ENCODE results near the gene MRPL19. TPM values are rescaled to one million over a fixed set of nuclear protein-coding genes. Genes with fewer than 3 reads are reported as not detected.

MRPL19 gene
- total and polyA plus RNA-seq, 12 donors: 16.5 to 107 (median 69.2) TPM

- no peak for TF ChIP-seq POLR2A (IDR thresholded peaks at IDR 0.05)
- TF ChIP-seq CTCF (IDR thresholded peaks at IDR 0.05): no peak
- WGBS, 4 donors: 45 to 57% (median 49%) methylated on average over 3 of the region's 3 CpGs
- Histone ChIP-seq H3K4me3 (no peak overlapping the region), H3K36me3 (replicated peaks in 1 of 2) (no peaks in the 10 kb centered on the region), H3K27ac (no peak overlapping the region), H3K27me3 (no peaks in the 10 kb centered on the region), H3K4me1 (replicated peaks in 1 of 2) (peaks cover 0 to 1% of the 10 kb centered on the region in 2 donors), H3K9me3 (replicated peaks in 1 of 3) (no peaks in the 10 kb centered on the region)
- DNase-seq: no peak
- intact Hi-C loops (cut with DNase I): no loop called here
Observed at GRCh38 chr2:75716406-75716805, 69.8 kb downstream of the MRPL19 start.

GRCh38 chr2:75719616-75720015, 73.0 kb downstream of the MRPL19 start:
- intact Hi-C loops (cut with DNase I): no loop called here
- Histone ChIP-seq H3K4me1 (replicated peaks in 1 of 2) (no peaks in the 10 kb centered on the region), H3K27ac (no peak overlapping the region), H3K9me3 (replicated peaks in 1 of 3) (no peaks in the 10 kb centered on the region), H3K4me3 (no peak overlapping the region), H3K36me3 (replicated peaks in 1 of 2) (no peaks in the 10 kb centered on the region), H3K27me3 (no peaks in the 10 kb centered on the region)
- no peak for TF ChIP-seq CTCF (IDR thresholded peaks at IDR 0.05)
- TF ChIP-seq POLR2A (IDR thresholded peaks at IDR 0.05): no peak
- WGBS, 4 donors: 94 to 100% (median 95%) methylated on average over 1 of the region's 1 CpG
- DNase-seq: no peak

GRCh38 chr2:75720525-75720924, 73.9 kb downstream of the MRPL19 start:
- WGBS, 4 donors: 83 to 96% (median 86%) methylated on average over 1 of the region's 1 CpG
- intact Hi-C loops (cut with DNase I): no loop called here

GRCh38 chr2:75722687-75723086, 76.1 kb downstream of the MRPL19 start:
- no peak overlapping the region for H3K4me3 ChIP-seq
- intact Hi-C loops (cut with DNase I): no loop called here
- H3K27ac ChIP-seq: no peak overlapping the region
- no peak for TF ChIP-seq CTCF (IDR thresholded peaks at IDR 0.05)
- no peak for TF ChIP-seq POLR2A (IDR thresholded peaks at IDR 0.05)
- no peaks in the 10 kb centered on the region for H3K9me3 ChIP-seq (replicated peaks in 1 of 3)
- H3K27me3 ChIP-seq: no peaks in the 10 kb centered on the region
- no peaks in the 10 kb centered on the region for H3K36me3 ChIP-seq (replicated peaks in 1 of 2)
- H3K4me1 ChIP-seq (replicated peaks in 1 of 2): no peaks in the 10 kb centered on the region
- no peak for DNase-seq

More at GRCh38 chr2:75720525-75720924, 73.9 kb downstream of the MRPL19 start:
- Histone ChIP-seq H3K4me1 (replicated peaks in 1 of 2) (no peaks in the 10 kb centered on the region), H3K27me3 (no peaks in the 10 kb centered on the region), H3K27ac (no peak overlapping the region), H3K36me3 (replicated peaks in 1 of 2) (no peaks in the 10 kb centered on the region), H3K4me3 (no peak overlapping the region), H3K9me3 (replicated peaks in 1 of 3) (no peaks in the 10 kb centered on the region)
- no peak for DNase-seq
- TF ChIP-seq POLR2A (IDR thresholded peaks at IDR 0.05) (no peak), CTCF (IDR thresholded peaks at IDR 0.05) (no peak)

Data from adrenal gland (tissue), 12 donors.